PC-9 (cell line): Measurements from ENCODE around the gene ERGIC1. TPM values are rescaled to one million over a fixed set of nuclear protein-coding genes. Genes with fewer than 3 reads are reported as not detected.

Experiments
- BruUV-seq: library from RNA; stranded (reverse); fragments of 400-500 nt; replicated peaks from 2 replicates; lab custom pipeline; 2021; lab: Mats Ljungman, UMichigan
- CTCF ChIA-PET: fragments of 300-600 bp; sonication (Branson Sonifier 250); formaldehyde crosslinking; loops from one replicate; lab custom pipeline; 2022; ENCODE audit warnings: antibody characterized with exemption; lab: Charles Lee
- POLR2A ChIA-PET: fragments of 300-600 bp; sonication (Branson Sonifier 250); formaldehyde crosslinking; loops from one replicate; lab custom pipeline; 2022; ENCODE audit warnings: antibody characterized with exemption; ENCODE audit not compliant: unreplicated experiment; lab: Charles Lee
- DNase-seq, 2 experiments: peaks; one replicate each; pipeline versions ENCODE4 v3.0.0 to v3.0.0-alpha.2; 2015 to 2022; ENCODE audit warnings: mixed read lengths in 1 of 2
- H2AFZ ChIP-seq: fragments of 200-600 bp; sonication (generic); 2 replicates; pipeline ENCODE4 v1.8.1; 2017; ENCODE audit warnings: antibody characterized with exemption
- H3F3A ChIP-seq: fragments of 200-600 bp; sonication (generic); 2 replicates; pipeline ENCODE4 v1.8.1; 2017; ENCODE audit warnings: antibody characterized with exemption, mild to moderate bottlenecking, low read depth; ENCODE audit not compliant: insufficient read depth
- H3K27ac ChIP-seq: fragments of 200-600 bp; sonication (generic); 2 replicates; pipeline ENCODE4 v1.6.1; 2016; ENCODE audit warnings: mixed run types
- H3K27me3 ChIP-seq: fragments of 200-600 bp; sonication (generic); 2 replicates; pipeline ENCODE4 v1.6.1; 2016; ENCODE audit warnings: low read depth, mixed run types; ENCODE audit not compliant: insufficient read depth
- H3K36me3 ChIP-seq: fragments of 200-600 bp; sonication (generic); 2 replicates; pipeline ENCODE4 v1.6.1; 2016; ENCODE audit warnings: low read depth, mixed run types
- H3K4me1 ChIP-seq: fragments of 200-600 bp; sonication (generic); replicated peaks from 2 replicates; pipeline ENCODE4 v1.6.1; 2016; ENCODE audit warnings: mixed run types; ENCODE audit not compliant: insufficient read depth
- H3K4me2 ChIP-seq: fragments of 200-600 bp; sonication (generic); 2 replicates; pipeline ENCODE4 v1.6.1; 2017; ENCODE audit warnings: mixed run types
- H3K4me3 ChIP-seq: fragments of 200-600 bp; sonication (generic); 2 replicates; pipeline ENCODE4 v1.6.1; 2016; ENCODE audit warnings: mixed run types
- H3K79me2 ChIP-seq: fragments of 200-600 bp; sonication (generic); 2 replicates; pipeline ENCODE4 v1.6.1; 2017; ENCODE audit warnings: low read depth, mixed run types
- H3K9me2 ChIP-seq: fragments of 200-600 bp; sonication (generic); 2 replicates; pipeline ENCODE4 v1.8.1; 2017; ENCODE audit warnings: mild to moderate bottlenecking; ENCODE audit not compliant: insufficient read depth
- H3K9me3 ChIP-seq: fragments of 200-600 bp; sonication (generic); 2 replicates; pipeline ENCODE4 v1.8.1; 2016; ENCODE audit warnings: low read depth; ENCODE audit not compliant: insufficient read depth
- H4K20me1 ChIP-seq: fragments of 200-600 bp; sonication (generic); 2 replicates; pipeline ENCODE4 v1.8.1; 2017; ENCODE audit not compliant: insufficient read depth
- EZH2 ChIP-seq: fragments of 200-600 bp; sonication (generic); IDR thresholded peaks from 2 replicates; pipeline ENCODE4 v1.8.0; 2017; ENCODE audit warnings: antibody characterized with exemption, low read depth
- intact Hi-C: fragments of 100-400 bp; cut with micrococcal nuclease; formaldehyde crosslinking; loops from one replicate; pipeline ENCODE4 v1.10.0; 2022; ENCODE audit not compliant: unreplicated experiment
- total RNA-seq: library from RNA; stranded (reverse); gene quantifications from 2 replicates; pipeline ENCODE4 v1.2.3, GENCODE V29; 2021
- TF ChIP-seq, protein P1 (sequence below): fragments of 200-600 bp; sonication (generic); conservative IDR thresholded peaks from 2 replicates; pipeline ENCODE4 v1.6.1; 2017; ENCODE audit warnings: mixed run types, antibody characterized with exemption, mild to moderate bottlenecking, moderate library complexity

Gene ERGIC1
- total RNA-seq, 1 experiment from 2014 or later: 159 TPM

DNA sequence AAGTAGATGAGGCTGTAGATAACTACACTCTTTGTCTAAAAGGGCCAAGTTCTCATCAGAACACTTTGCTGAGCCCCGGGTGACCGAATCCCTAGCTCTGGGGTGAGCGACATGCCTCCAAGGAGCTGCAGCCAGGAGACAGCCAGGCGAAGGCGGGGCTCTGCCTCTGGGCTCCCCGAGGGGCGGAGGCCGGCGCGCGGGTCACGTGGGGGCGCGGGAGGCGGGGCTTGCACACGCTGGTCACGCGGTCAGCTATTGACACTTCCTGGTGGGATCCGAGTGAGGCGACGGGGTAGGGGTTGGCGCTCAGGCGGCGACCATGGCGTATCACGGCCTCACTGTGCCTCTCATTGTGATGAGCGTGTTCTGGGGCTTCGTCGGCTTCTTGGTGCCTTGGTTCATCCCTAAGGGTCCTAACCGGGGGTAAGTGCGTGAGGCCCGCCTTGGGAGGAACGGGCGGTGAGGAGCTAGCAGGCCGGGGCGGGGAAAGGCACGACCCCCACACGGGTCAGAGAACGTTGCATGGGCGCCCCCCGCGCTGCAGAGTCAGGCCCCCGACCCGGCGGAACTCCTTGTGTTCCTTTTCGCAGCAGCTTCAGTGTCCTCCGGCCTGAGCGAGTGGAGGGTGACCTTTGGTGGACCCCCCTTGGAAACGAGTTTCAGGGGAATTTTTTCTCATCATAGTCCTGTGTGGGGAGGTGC is 149.6 kb downstream of the ERGIC1 start, which contains the start of gene ATP6V0E1:
Gene ATP6V0E1, plus strand, starts transcription at position 230 of the 702 bp plus-strand sequence. Its CDS starts 90 bp downstream, at position 320.
- Histone ChIP-seq H3K79me2 (peaks cover 49% of the 10 kb centered on the region), H2AFZ (peak within 1 kb of the TSS; percentile 87), H3K36me3 (0 out of 2 replicates have a peak, but pooled peaks cover 11% of the 10 kb centered on the region), H4K20me1 (no peaks in the 10 kb centered on the region; the same call in 1 of the 2 replicates), H3K4me3 (peak within 1 kb of the TSS; percentile 87), H3K27ac (peak within 1 kb of the TSS; percentile 77), H3K4me2 (peak within 1 kb of the TSS; percentile 71), H3K9me2 (no peaks in the 10 kb centered on the region), H3K4me1 (peaks cover 13% of the 10 kb centered on the region; the same call in 1 of the 2 replicates), H3K9me3 (no peaks in the 10 kb centered on the region), H3K27me3 (no peaks in the 10 kb centered on the region), H3F3A (peaks cover 23% of the 10 kb centered on the region)
- intact Hi-C loops: loop anchor here (1.0 to 5.0 kb wide), 7 partner anchors 74 to 634 kb away; partner anchors contain the start of genes BNIP1, BOD1 and STC2
- ChIA-PET CTCF (interaction anchor here (0.6 to 2.0 kb wide), 6 partner anchors 33 to 632 kb away, joined by 3 to 12 read pairs (median 5); partner anchors contain the start of gene BNIP1), POLR2A (interaction anchor here (0.5 to 1.0 kb wide), 8 partner anchors 33 to 980 kb away, joined by 3 to 10 read pairs (median 4); no protein-coding TSS in a partner anchor)
- no peak for TF ChIP-seq EZH2
- TF ChIP-seq, protein P1, sequence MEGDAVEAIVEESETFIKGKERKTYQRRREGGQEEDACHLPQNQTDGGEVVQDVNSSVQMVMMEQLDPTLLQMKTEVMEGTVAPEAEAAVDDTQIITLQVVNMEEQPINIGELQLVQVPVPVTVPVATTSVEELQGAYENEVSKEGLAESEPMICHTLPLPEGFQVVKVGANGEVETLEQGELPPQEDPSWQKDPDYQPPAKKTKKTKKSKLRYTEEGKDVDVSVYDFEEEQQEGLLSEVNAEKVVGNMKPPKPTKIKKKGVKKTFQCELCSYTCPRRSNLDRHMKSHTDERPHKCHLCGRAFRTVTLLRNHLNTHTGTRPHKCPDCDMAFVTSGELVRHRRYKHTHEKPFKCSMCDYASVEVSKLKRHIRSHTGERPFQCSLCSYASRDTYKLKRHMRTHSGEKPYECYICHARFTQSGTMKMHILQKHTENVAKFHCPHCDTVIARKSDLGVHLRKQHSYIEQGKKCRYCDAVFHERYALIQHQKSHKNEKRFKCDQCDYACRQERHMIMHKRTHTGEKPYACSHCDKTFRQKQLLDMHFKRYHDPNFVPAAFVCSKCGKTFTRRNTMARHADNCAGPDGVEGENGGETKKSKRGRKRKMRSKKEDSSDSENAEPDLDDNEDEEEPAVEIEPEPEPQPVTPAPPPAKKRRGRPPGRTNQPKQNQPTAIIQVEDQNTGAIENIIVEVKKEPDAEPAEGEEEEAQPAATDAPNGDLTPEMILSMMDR: no peak
- DNase-seq: peak; percentile 91 to 98
- TSS peak; percentile 84 for BruUV-seq

DNA sequence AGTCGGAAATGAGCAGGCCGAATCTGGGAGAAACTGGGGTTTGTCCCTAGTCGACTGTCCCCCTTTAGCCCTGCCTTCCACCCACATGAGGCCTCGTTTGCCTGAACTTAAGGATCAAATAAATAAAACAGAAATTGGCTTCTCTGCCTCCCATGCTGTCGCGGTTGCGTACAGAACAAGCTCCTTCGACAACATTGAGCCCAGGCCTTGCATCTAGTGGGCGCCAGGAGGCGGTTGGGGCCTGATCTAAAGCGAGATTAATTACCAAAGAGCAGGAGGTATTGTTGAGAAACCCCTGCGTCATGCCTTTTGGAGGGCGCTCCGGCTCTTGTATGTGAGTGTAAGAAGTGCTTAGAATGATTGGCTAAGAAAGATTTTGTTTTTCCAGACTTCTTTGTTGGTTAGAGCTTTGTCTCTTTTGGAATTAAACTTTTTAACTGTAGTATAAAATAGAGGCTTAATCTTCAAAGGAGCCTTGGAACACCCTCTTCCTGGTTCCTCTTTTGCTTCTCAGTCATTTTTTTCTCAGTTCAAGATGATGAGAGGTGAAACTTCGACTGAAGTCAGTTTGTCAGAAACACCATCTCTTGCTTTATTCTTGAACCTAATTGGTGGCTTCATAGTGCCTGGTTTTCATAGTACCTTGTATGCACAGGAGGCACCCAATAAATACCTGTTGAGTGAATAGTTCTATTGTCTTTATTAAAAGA is 150.3 kb downstream of the ERGIC1 start:
- H2AFZ ChIP-seq: peak overlapping the region; percentile 87

More for the DNA sequence above, 150.3 kb downstream of the ERGIC1 start:
- no peak for TF ChIP-seq EZH2
- TF ChIP-seq, protein P1: peak; percentile 65
- Histone ChIP-seq H4K20me1 (no peaks in the 10 kb centered on the region; the same call in 1 of the 2 replicates), H3K9me2 (no peaks in the 10 kb centered on the region), H3K4me3 (peak overlapping the region; percentile 87), H3K36me3 (0 out of 2 replicates have a peak, but pooled peaks cover 11% of the 10 kb centered on the region), H3K4me2 (peak overlapping the region; percentile 71), H3K4me1 (peaks cover 13% of the 10 kb centered on the region; the same call in 1 of the 2 replicates), H3K27me3 (no peaks in the 10 kb centered on the region), H3K9me3 (no peaks in the 10 kb centered on the region), H3K27ac (peak overlapping the region; percentile 77), H3K79me2 (peaks cover 56% of the 10 kb centered on the region), H3F3A (peaks cover 23% of the 10 kb centered on the region)
- no TSS peak for BruUV-seq
- ChIA-PET CTCF (interaction anchor here (0.6 to 2.0 kb wide), 5 partner anchors 32 to 632 kb away, joined by 3 to 12 read pairs (median 6); partner anchors contain the start of gene BNIP1), POLR2A (interaction anchor here (0.5 to 1.0 kb wide), 7 partner anchors 23 to 979 kb away, joined by 3 to 10 read pairs (median 4); no protein-coding TSS in a partner anchor)
- intact Hi-C loops: loop anchor here (1.0 to 5.0 kb wide), 6 partner anchors 73 to 633 kb away; partner anchors contain the start of genes BNIP1, BOD1 and STC2
- DNase-seq: peak; percentile 63 to 79
